HG02642 (cell line): ENCODE data around the gene KLF4.
"Not testable (repeated sequence)": the region's sequence is repeated elsewhere in the genome, so short reads cannot be mapped to it uniquely, and the experiment has no call there.

Source experiments
- ATAC-seq: cut with Tn5 transposase; IDR thresholded peaks from one replicate; pipeline ENCODE4 v1.9.1; 2021; ENCODE audit warnings: mild to moderate bottlenecking; ENCODE audit not compliant: unreplicated experiment, poor library complexity

KLF4 gene

DNA sequence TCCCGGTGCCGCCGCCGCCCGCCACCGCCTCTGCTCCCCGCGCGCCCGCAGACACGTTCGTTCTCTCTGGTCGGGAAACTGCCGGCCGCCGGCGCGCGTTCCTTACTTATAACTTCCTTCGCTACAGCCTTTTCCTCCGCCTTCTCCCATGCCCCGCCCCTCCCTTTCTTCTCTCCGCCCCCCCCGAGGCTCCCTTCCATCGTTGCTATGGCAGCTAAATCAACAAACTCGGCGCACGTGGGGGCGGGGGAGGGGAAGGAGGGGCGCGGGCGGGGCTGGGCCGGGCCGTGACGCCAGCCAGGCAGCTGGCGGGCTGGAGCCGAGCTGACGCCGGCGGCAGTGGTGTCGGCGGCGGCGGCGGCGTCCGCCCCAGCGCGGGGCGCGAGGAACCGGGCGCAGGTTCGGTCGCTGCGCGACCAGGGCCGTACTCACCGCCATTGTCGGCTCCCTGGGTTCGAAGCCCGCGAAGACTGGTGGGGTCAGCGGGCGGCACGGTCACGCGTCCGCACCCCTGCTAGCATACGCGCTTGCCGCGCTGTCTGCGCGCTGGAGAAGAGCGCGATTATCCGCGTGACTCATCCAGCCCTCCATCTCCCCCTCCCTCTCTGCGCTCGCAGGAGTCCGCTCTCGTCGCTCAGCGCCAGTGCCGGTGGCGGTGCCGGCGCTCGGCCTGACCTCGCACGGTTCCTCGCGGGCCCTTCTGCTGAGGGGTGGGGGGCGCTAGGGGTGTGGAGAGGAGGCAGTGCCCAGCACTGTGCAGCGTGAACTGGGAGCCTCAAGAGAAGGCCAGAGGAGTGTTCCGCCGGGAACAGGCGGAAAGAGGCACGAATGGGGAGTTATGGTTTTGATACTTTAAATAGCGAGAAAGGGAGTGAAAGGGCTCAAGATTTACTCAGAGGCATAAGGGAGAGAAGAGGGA lies at the start of gene KLF4:
TSS of gene KLF4 (minus strand) at position 83 of the 919 bp plus-strand sequence. CDS start 597 bp downstream, outside the sequence.
- peak; percentile 75 for ATAC-seq

DNA sequence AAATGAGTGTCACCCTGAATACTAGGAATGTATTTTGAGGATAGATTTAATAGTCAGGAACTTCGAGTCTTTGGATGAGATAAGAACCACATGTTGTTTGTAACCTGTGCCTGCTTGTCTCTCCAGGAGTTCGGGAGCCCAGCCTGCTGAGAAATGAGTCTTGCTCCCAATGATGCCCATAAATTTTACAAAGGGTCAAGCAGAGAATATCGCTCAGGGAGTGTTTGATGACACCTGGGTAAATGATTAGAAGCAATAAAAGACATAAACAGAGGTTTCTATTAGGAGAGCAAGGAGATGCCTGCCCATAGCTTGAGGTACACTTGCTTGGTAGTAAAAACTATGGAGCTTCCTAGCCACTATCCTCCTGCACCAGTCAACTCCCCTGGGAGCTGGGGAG lies 46.9 kb upstream of the KLF4 start:
- ATAC-seq = no peak

DNA sequence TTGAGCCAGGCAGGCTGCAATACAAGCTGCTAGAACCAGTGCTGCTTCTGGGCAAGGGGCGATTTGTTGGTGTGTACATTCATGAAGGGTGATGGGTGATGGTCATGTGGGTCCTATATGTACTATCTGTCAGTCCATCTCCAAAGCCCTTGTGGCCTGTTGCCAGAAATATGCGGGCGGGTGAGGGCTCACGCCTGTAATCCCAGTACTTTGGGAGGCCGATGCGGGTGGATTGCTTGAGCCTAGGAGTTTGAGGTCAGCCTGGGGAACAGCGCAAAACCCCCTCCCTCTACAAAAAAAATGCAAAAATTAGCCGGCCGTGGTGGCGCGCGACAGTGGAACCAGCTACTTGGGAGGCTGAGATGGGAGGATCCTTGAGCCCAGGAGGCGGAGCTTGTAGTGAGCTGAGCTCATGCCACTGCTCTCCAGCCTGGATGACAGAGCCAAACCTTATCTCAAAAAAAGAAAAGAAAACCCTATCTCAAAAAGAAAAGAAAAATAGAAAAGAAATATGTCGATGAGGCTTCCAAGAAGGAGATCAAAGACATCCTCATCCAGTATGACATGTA lies 45.0 kb upstream of the KLF4 start:
- ATAC-seq = no peak

DNA sequence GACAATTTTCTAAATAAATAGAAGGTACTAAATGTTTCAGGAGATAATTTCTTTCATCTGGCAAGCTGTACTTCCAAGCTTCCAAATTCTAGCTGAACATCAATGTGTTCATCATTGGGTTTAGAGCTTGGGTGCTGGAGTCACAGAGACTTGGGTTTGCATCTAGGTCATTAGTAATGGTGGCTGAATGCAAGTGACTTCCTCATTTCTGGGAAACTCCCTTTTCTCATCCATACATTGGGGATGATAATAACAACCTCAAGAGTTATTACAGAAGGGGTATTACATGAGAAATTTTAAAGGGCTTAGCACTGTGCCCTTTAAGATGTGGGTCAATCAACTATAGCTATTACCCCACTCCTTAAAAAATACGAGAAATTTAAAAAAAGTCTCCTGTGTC lies 41.1 kb upstream of the KLF4 start:
- ATAC-seq = no peak

DNA sequence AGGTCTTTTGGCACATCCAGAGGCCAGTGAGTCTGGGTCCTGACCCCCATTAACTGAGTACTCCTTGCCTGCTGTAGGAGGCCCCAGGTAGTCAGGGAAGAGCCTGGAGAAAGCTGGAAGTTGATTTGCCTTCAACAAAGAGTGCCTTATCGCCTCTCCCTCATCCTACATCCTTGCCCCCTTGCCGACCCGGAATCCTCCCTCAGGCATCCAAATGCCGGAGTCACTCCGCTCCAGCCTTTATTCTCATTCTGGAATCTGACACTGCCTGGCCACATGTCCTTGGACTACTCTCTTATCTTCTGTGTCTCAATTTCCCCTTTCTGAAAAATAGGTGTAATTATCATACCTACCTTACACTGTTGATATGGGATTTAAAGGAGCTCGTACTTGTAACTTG lies 39.1 kb upstream of the KLF4 start:
- no peak for ATAC-seq

DNA sequence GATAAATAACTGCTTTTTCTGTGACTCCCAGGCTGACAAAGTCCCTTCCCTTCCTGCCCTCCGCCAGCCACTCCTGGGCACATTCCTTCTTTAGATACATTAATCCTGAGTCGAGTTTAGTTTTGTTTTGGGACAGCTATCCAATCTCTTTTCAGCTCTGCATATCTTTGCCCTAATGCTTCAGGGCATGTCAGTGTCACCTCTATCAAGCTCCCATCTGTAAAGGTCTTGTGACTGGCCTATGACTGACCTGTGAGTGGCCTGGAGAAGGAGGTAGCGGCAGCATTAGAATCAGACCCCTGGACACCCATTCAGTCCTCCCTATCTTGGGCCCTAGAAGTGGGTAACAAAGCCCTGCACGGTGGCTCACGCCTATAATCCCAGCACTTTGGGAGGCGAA lies 34.0 kb upstream of the KLF4 start:
- ATAC-seq = no peak

DNA sequence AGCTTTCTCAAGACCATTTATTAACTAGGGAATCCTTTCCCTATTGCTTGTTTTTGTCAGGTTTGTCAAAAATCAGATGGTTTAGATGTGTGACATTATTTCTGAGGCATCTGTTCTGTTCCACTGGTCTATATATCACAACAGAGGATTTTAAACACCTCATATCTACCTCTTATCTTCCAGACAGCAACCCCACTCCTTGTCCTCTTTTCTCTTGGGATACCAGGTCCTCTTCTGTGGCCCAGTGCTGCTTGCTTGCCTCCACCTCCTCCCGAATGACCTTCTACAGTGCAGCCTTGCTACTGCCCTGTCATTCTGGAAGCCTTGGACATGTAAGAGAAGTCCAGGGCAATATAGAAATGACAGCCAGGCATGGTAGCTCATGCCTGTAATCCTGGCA lies 30.6 kb upstream of the KLF4 start:
- no peak for ATAC-seq

DNA sequence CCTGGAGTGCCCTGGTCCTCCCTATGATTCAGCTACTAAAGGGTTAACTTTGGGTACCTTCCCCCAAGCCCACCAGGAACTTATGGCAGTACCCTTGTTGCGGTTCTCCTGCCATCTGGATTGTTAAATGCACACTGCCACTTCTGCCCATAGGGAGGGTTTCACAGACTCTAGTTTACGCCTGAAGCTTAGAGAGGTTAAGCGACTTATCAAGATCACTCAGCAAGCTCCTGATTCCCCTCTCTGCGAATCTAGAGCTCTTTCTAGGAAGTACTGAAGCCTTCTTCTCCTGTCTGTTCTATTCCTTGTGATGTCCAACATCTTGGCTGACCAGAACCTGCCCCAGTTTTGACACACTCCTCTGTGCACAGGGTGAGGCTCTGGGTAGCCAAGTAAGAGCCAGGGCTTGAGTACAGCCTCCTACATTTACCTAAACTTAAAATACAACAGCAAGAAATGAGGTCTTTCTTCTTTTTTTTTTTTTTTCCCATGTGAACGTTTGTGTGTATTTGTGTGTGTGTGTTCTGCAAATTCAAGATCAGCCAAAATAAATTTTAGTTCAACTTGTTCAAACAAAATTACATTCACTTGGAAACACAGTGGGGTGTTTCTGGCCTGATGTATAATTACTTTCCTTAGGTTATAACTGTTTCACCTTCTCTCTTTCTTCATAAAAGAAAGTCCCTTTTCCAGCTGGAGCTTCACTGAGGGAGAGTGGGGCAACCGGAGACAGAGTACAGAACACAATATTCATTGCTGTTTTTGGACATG lies 28.7 kb upstream of the KLF4 start:
- ATAC-seq = no peak

DNA sequence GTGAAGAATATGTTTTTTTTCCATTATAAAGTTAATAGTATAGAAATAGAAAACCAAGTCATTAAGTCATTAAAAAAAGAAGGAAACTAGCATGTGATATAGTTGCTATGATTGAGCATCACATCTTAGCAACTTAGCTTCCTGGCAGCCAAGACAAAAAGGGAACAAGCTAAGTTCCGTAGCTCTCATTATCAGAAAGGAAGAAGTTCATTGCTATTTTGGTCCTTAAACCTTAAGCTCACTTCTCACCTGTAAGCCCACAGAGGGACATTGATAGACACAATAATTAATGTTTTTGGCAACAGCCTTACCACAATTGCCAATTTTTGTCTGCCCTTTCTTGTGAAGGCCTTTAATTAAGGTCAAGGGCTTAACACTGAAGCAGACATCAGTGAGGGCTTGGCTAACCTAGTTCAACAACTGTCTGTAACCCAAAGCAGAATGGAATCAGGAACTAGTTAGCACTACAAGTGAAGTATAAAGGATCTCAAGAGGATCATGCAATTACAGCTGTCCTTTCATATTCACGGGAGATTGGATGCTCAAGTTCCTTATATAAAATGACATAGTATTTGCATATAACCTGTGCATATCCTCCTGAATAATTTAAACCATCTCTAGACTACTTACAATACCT lies 24.0 kb upstream of the KLF4 start:
- ATAC-seq = no peak

DNA sequence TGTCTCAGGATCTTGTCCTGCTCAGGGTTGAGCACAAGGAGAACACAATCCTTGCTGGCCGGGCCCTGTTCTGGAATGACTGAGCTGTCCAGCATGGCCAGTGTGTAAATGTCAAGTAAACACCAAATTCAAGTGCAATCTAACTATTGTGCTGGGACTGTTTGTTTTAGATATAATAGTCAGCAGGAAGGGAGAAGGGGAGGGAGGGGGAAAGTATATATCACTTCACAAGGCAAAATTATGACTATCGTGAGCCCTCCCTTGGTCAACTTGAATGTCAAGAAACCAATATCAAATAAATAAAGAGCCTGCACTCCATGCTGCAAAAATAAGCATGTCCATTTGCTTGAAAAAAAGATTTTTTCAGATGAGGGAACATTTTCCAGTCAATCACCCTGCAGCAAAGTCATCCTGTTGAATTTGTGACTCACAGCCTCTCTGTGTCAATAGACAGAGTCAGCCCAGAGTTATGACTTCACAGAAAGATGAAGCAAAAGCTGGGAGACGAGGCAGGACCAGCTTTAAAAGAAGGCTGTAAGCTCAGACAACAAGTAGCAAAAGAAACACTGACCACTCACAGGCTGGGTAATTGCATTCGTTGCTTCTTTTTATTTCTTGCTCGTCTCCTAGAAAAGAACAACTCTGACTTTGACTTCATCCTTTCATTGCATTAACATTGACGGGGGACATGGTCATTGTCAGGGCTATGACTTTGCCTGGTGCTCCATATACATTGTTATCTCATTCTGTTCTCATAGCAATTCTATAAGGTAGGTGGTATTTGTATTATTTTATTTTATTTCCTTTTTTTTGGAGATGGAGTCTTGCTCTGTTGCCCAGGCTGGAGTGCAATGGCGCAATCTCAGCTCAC lies 15.3 kb upstream of the KLF4 start:
- no peak for ATAC-seq

DNA sequence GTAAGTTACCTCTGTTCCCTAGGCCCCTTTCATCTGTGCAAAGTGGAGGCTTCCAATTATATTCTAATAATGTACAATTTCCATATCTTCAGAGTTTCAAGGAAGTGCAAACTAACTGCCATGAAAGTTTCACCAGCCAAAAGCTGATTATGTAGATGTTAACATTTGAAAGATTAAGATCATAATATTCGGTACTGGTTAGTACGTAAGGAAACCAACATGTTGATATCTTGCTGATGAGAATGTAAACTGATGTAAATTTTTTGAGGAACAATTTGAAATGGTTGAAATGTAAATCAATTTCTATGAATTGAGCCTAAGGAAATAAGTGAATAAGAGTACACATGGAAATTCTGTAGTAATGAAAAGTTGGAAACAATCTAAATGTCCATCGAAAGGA lies 12.9 kb upstream of the KLF4 start:
- no peak for ATAC-seq

DNA sequence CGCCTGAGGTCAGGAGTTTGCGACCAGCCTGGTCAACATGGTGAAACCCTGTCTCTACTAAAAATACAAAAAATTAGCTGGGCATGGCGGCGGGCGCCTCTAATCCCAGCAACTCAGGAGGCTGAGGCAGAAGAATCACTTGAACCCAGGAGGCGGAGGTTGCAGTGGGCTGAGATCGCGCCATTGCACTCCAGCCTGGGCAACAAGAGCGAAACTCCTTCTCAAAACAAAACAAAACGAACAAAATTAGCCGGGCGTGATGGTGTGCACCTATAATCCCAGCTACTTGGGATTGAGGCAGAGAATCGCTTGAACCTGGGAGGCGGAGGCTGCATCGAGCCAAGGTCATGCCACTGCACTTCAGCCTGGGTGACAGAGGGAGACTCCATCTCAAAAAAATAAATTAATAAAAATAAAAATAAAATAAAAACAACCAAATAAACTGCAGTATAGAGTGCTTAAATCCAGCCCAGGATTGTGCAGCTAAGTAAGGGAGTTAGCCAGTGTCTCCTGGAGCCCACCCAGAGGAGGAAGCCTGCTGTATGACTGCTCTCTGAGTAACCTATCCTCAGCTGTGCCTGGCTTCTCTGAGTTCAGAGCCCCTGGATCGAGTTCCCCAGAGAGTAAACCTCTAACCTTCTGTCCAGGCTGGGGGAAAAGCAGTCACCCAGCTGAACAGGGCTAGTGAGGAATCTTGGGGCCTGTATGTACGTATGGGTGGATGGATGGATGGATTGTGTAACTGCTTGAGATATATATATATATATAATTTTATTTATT lies 11.0 kb upstream of the KLF4 start:
- not testable (repeated sequence) for ATAC-seq

DNA sequence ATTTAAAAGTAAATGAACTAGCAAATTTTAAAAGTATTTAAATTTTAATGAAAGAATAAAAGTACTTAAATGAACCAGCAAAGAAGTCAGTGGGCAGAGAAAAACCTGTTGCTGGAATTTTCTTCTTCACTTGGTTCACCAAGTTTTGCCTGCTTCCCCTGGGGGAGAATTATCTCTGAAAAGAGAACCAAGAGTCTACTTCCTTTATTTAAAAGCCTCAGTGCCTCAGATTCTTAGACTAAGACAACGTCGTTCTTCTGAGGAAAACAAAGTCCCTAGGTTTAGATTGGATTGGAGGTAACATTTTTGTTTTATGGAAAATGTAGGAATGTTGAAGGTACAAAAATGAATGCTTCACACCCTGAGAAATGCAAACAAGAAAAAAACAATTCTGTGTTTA lies 7.4 kb upstream of the KLF4 start:
- no peak for ATAC-seq

DNA sequence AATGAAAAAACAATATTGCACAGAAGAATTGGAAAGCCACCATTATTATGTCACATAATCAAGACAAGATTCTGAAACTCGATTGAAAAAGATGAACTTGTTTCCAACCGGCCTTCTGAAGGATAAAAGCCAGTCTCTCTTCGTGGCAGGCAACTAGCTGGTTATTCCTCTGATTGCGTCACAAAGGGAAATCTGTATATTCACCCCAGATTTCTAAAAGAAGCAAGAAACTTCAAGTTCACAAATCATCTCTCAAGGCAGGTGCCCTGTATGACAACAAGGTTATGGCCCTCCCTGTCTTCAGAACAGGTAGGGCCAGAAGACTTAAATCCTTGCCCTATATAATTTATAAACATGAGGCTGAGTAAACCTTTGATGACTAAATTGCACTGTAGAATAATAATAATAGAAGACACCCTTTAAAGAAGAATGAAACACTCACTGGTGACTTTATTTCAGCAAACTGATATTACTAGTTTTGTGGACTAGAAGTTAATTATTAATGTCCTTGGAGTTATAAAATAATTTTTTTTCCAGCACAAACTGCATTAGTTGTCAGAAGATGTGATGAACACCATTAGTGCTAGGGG lies 2.9 kb upstream of the KLF4 start:
- no peak for ATAC-seq

DNA sequence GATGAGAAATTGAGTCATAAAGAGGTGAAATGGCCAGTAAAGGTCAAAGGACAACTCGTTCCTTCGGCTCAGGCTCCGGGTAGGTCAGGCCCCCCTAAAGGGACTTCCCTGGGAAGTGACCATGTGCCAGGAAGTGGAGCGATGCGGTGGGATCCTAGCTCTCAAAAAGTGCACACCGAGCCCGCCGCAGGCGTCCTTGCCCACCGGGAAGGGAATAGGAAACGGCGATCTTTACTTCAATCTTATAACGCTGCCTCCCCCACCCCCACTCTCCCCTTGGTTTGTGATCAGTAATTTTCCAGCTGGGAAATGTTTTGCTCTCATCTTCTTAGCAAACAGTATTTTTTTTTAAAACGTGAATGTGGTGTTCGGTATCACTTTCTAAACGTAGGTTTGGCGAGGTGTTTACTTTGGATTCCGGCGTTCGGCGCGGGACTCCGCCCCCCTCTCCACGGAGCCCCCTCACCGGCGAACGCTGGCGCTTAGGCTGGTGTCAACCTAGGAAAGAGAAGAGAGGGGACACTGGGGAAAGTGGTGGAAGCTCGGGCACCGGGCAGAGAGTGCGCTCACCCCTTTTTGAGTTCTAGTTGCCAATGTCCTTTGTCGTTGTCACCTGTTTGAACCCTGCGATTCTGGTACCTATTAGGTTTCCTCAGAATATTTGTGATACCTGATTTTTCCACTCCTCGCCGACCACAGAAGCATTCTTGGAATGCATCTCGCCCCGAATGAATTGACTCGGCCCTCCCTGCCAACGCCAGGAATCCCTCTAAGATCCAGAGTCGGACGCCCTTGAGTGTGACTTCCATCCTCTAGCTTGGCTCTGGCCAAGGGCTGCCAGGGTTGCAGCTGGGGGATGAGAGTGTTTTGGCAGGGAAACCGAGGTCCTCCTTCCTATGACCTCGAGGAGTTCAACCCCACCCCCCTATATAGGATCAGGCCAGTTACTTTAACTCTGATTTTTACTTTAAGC lies 1.8 kb upstream of the KLF4 start:
- no peak for ATAC-seq

DNA sequence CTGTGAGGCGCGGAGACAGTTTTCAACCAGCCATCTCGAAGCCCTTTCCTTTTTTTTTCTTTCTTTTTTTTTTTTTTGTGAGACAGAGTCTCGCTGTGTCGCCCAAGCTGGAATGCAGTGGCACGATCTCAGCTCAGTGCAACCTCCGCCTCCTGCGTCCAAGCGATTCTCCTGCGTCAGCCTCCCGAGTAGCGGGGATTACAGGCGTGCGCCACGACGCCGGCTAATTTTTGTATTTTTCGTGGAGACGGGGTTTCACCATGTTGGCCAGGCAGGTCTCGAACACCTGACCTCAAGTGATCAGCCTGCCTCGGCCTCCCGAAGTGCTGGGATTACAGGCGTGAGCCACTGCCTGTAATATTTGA lies 1.0 kb upstream of the KLF4 start:
- ATAC-seq = not testable (repeated sequence)

DNA sequence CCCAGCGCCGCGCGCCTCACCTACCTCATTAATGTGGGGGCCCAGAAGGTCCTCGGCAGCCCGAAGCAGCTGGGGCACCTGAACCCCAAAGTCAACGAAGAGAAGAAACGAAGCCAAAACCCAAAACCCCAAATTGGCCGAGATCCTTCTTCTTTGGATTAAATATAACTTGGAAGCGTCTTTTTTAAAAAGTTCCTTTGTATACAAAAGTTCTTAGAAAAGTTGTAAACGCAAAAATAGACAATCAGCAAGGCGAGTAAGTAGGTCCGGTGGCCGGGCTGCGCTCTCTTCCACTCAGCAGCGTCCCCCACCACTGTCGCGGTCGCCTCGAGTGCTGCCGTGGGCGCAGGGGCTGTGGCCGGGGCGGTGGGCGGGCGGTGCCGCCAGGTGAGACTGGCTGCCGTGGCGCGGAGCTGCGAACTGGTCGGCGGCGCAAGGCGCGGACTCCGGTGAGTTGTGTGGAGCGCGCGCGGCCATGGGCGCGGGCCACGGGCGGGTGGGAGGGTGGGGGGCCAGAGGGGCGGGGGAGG lies 360 bp downstream of the KLF4 start:
- ATAC-seq = peak; percentile 37
